VCaP (cell line): ENCODE data around the gene NBPF12.
A peak's percentile ranks its signal among the peaks of the same experiment; 100 is the strongest.
"Not testable (repeated sequence)": the region's sequence is repeated elsewhere in the genome, so short reads cannot be mapped to it uniquely, and the experiment has no call there.

Source experiments
- H3K27ac ChIP-seq: fragments of 450-650 bp; 2 replicates; pipeline ENCODE4 v1.5.1; 2017
- TF ChIP-seq, protein P1 (sequence below): fragments of 450-650 bp; conservative IDR thresholded peaks from 2 replicates; pipeline ENCODE4 v1.5.1; 2017; ENCODE audit warnings: mild to moderate bottlenecking, moderate library complexity

Gene NBPF12

DNA sequence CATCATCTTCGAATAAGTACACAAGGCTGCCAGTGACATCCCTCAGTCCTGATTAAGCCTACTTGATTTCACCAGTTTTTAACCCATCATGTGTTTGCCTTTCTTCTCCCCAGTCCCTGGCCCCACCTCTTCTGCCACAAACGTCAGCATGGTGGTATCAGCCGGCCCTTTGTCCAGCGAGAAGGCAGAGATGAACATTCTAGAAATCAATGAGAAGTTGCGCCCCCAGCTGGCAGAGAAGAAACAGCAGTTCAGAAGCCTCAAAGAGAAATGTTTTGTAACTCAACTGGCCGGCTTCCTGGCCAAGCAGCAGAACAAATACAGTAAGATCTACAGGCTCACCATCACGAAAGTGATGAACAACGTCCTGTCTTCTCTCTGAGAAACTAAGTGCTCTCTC is 28.2 kb downstream of the NBPF12 start:
- TF ChIP-seq, protein P1, sequence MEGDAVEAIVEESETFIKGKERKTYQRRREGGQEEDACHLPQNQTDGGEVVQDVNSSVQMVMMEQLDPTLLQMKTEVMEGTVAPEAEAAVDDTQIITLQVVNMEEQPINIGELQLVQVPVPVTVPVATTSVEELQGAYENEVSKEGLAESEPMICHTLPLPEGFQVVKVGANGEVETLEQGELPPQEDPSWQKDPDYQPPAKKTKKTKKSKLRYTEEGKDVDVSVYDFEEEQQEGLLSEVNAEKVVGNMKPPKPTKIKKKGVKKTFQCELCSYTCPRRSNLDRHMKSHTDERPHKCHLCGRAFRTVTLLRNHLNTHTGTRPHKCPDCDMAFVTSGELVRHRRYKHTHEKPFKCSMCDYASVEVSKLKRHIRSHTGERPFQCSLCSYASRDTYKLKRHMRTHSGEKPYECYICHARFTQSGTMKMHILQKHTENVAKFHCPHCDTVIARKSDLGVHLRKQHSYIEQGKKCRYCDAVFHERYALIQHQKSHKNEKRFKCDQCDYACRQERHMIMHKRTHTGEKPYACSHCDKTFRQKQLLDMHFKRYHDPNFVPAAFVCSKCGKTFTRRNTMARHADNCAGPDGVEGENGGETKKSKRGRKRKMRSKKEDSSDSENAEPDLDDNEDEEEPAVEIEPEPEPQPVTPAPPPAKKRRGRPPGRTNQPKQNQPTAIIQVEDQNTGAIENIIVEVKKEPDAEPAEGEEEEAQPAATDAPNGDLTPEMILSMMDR = peak; percentile 51
- H3K27ac ChIP-seq = not testable (repeated sequence)

DNA sequence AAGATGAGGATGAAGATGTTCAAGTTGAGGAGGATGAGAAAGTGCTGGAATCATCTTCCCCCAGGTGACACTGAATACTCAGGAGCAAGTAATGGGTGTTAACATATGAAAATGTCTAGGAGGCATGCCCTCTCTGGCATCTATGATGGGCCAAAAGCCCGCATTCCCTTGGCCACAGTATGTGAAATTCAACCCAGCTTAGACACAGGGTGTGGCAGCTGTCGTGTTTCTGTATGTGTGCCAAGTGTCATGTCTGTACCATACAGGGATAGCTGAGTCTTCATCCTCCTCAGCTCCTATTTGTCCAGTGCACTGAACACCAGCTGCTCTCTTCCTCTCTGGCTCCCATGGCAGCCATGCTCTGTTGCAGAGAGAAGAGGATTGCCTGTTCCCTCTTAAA is 32.5 kb downstream of the NBPF12 start:
- not testable (repeated sequence) for H3K27ac ChIP-seq

DNA sequence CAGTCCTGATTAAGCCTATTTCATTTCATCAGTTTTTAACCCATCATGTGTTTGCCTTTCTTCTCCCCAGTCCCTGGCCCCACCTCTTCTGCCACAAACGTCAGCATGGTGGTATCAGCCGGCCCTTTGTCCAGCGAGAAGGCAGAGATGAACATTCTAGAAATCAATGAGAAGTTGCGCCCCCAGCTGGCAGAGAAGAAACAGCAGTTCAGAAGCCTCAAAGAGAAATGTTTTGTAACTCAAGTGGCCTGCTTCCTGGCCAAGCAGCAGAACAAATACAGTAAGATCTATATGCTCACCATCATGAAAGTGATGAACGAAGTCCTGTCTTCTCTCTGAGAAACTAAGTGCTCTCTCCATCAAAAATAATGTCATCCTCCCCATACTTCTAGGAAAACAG is 34.6 kb downstream of the NBPF12 start:
- TF ChIP-seq, protein P1 = peak; percentile 33; the same call in 1 of the 2 replicates
- not testable (repeated sequence) for H3K27ac ChIP-seq

DNA sequence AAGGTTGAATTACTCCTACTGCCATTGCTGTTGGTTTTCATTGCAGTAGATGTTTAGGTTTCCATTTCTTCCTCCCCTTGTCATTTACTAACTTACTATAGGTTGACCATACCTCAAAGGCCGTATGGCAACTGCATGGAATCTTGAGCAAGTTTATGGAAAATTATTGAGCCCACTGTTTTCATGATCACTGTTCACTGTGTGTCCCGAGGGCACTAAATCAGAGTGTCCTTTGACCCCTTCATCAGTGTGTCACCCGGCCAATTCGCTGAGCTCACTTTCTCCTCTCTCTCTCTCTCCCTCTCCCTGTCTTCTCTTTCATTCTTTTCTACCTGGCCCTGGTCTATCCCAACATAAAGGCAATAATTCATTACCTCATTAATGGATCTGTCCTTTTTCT is 47.7 kb downstream of the NBPF12 start:
- not testable (repeated sequence) for H3K27ac ChIP-seq

DNA sequence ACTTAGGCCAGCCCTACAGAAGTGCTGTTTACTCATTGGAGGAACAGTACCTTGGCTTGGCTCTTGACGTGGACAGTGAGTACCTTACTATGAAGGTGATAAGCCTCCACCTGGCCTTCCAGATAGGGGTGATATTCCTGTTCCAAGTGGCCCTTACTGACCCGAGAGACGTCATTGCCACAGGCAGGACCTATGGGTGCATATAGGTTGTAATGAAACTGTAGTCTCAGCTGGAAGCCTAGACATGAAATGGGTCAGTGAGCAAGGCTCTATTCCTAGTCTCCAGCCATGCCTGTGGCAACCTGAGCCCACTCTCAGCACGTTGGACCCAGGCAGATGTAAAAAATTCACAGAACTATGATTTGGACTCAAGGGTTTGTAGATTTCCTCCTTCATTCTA is 48.3 kb downstream of the NBPF12 start:
- H3K27ac ChIP-seq = not testable (repeated sequence)

DNA sequence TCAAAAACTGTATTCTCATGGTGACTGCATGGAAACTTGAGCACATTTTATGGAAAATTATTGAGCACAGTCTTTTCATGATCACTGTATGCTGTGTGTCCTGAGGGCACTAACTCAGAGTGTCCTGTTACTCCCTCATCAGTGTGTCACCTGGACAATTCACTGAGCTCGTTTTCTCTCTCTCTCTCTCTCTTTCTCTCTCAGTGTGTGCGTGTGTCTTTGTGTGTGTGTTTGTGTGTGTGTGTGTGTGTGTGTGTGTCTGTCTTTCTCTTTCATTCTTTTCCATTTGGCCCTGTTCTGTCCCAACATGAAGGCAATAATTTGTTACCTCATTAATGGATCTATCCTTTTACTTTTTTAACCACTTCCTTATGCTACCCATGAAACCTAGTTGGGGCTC is 49.4 kb downstream of the NBPF12 start:
- H3K27ac ChIP-seq = not testable (repeated sequence)

DNA sequence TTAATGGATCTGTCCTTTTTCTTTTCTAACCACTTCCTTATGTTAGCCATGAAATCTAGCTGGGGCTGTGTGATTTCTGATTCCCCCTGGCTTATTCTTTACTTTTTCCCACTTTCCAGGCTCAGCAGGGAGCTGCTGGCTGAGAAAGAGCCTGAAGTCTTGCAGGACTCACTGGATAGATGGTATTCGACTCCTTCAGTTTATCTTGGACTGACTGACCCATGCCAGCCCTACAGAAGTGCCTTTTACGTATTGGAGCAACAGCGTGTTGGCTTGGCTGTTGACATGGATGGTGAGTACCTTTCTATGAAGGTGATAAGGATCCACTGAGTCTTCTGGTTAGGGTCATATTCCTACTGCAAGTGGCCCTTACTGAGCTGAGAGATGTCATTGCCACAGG is 51.3 kb downstream of the NBPF12 start:
- not testable (repeated sequence) for H3K27ac ChIP-seq

DNA sequence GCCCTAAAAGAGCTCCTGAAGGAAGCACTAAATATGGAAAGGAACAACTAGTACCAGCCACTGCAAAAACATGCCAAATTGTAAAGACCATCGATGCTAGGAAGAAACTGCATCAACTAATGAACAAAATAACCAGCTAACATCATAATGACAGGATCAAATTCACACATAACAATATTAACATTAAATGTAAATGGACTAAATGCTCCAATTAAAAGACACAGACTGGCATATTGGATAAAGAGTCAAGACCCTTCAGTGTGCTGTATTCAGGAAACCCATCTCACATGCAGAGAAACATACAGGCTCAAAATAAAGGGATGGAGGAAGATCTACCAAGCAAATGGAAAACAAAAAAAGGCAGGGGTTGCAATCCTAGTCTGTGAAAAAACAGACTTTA is 70.4 kb downstream of the NBPF12 start:
- H3K27ac ChIP-seq = not testable (repeated sequence)

DNA sequence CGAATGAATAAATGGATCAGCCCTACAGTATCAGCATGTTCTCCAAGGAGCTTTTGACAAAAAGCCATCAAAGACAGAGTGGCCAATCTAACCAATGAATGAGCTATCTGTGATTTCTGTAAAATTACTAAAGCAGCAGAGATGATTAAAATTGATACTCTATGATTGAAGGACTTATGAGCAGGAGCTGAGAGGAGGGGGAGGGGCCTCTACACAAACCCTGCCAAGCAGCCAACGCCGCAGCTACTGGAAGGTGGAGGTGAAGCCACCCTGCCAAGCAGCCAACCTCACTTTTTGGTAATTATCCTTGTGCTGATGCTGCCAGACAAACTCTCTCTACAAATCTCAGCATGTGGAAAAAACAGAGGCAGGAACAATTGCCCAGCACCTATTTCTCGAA is 88.9 kb downstream of the NBPF12 start:
- H3K27ac ChIP-seq = not testable (repeated sequence)

DNA sequence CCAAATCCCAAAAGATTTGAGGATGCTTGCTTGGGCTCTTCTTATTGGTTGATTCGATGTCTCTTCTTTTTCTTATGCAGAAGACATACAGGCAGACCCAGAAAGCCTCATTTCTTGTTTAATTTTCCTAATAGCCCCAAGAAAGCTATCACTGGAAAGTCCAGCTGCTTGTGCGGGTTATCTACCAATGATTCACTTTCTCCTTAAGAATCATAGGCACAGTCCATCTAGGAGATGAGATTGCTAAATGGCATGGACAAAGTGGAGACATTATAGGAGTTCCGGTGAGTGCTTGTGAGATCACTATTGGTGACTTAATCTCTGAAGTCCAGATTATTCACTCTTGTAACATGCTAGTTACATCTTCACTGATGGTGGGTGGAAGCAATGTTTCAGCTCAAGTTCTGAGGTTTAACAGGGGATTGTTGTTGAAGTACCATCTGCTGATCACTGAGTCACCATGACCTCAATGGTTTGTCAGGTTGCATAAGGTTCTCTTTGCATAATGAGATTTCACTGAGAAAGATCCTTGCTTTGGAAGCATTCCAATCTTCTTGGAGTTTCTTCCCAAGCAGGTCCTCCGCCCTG is 92.0 kb downstream of the NBPF12 start:
- not testable (repeated sequence) for H3K27ac ChIP-seq

DNA sequence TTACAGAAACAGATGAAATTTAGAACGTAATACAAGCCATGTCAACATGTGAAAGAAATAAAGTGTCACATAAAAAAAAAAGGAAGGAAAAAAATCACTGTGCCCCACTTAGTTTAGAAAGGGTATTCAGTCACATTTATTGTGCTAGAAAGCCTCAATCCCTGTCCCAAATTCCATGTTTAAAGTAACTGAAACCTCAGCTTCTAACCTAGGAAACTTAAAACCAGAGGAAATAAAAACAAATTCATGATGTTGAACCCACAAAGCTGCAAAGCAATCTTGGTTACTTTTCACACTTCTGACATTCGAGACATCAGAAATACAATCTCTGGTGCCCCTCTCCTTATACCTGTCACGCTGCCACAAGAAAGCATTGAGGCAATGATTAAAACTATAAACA is 101.8 kb downstream of the NBPF12 start:
- TF ChIP-seq, protein P1 = no peak
- no peak overlapping the region for H3K27ac ChIP-seq

DNA sequence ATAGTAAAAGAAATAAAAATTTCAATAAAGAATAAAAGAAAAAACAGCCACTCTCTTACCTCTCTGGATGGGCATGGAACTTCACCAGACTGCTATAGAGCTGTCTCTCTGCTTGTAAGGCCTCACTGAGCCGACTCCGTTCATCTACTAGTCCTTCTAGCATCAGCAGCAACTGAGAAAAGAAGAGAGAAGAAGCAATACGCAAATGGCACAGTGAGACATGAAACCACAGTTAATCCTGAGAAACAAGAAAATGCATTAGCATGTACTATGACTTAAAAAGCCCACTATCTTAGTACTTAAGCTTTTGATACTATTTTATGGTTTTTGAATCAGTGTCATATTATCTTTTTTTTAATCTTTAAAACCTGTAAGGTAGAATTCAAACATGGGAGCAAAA is 104.8 kb downstream of the NBPF12 start:
- H3K27ac ChIP-seq = not testable (repeated sequence)

DNA sequence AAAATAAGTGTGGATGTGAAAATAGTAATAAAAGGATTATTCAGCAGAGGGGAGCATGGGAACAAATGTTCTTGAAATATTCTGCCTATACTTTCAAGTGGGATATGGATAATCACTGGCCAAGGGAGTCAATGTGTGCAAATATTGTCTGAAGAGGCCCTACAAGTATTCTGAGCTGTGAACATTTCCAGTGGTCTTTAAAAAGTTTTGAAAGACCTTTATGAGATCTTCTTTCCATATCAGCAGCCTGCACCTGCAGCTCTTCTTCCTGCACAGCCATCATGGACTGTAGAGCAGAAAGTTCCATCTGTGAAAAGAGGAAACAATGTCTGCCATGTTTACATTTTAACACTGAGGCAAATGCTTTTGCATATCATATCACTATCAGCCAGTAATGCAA is 106.4 kb downstream of the NBPF12 start:
- H3K27ac ChIP-seq = not testable (repeated sequence)
